ENCODE data around the gene EGFL8.
"Not testable (repeated sequence)": the region's sequence is repeated elsewhere in the genome, so short reads cannot be mapped to it uniquely, and the experiment has no call there.

- not testable (repeated sequence) for TF ChIP-seq POLR2A, POLR2AphosphoS5 (IDR thresholded peaks at IDR 0.05)
- TF ChIP-seq, protein P1, sequence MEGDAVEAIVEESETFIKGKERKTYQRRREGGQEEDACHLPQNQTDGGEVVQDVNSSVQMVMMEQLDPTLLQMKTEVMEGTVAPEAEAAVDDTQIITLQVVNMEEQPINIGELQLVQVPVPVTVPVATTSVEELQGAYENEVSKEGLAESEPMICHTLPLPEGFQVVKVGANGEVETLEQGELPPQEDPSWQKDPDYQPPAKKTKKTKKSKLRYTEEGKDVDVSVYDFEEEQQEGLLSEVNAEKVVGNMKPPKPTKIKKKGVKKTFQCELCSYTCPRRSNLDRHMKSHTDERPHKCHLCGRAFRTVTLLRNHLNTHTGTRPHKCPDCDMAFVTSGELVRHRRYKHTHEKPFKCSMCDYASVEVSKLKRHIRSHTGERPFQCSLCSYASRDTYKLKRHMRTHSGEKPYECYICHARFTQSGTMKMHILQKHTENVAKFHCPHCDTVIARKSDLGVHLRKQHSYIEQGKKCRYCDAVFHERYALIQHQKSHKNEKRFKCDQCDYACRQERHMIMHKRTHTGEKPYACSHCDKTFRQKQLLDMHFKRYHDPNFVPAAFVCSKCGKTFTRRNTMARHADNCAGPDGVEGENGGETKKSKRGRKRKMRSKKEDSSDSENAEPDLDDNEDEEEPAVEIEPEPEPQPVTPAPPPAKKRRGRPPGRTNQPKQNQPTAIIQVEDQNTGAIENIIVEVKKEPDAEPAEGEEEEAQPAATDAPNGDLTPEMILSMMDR (IDR thresholded peaks at IDR 0.05), result not testable (repeated sequence)
These were observed 23.5 kb downstream of the EGFL8 start for GRCh38 chr6:32187725-32188380.
